T-helper 1 cell treated with Interleukin-12 subunit alpha and Interleukin-12 subunit beta and Interleukin-4 antibody, amounts not matched to agents 30 μg/mL and 1 μg/mL, for 36 hours (primary cell): Measurements from ENCODE around the gene LRRC57.
A peak's percentile ranks its signal among the peaks of the same experiment; 100 is the strongest.

ENCODE experiments used
- H3K27ac Mint-ChIP-seq: one replicate; pipeline ENCODE4 v1.8.0; 2021; ENCODE audit warnings: mild to moderate bottlenecking, mixed read lengths
- H3K27me3 Mint-ChIP-seq: one replicate; pipeline ENCODE4 v1.8.0; 2021; ENCODE audit warnings: low read depth, mixed read lengths
- H3K36me3 Mint-ChIP-seq: one replicate; pipeline ENCODE4 v1.8.0; 2021; ENCODE audit warnings: low read depth, mixed read lengths
- H3K4me1 Mint-ChIP-seq: one replicate; pipeline ENCODE4 v1.8.0; 2021; ENCODE audit warnings: low read depth, mixed read lengths
- H3K4me3 Mint-ChIP-seq: one replicate; pipeline ENCODE4 v1.8.0; 2021; ENCODE audit warnings: mild to moderate bottlenecking, moderate library complexity, mixed read lengths
- H3K9me3 Mint-ChIP-seq: one replicate; pipeline ENCODE4 v1.8.0; 2021; ENCODE audit warnings: mixed read lengths

LRRC57 gene

GRCh38 chr15:42490671-42491538 is 57.7 kb downstream of the LRRC57 start, which contains the start of gene ZNF106:
TSS of gene ZNF106 (minus strand) at chr15:42491141. CDS start at chr15:42472289, 18,852 bp downstream.
- H3K27ac Mint-ChIP-seq = peak within 1 kb of the TSS; percentile 89
- peak within 1 kb of the TSS; percentile 100 for H3K4me3 Mint-ChIP-seq
- peaks cover 36% of the 10 kb centered on the region for H3K4me1 Mint-ChIP-seq
- peaks cover 10% of the 10 kb centered on the region for H3K36me3 Mint-ChIP-seq
- H3K9me3 Mint-ChIP-seq = no peaks in the 10 kb centered on the region
- no peaks in the 10 kb centered on the region for H3K27me3 Mint-ChIP-seq

GRCh38 chr15:42490291-42490670 is 58.3 kb downstream of the LRRC57 start:
- Mint-ChIP-seq H3K27me3 (no peaks in the 10 kb centered on the region), H3K36me3 (peaks cover 10% of the 10 kb centered on the region), H3K27ac (peak overlapping the region; percentile 89), H3K4me3 (peak overlapping the region; percentile 100), H3K9me3 (no peaks in the 10 kb centered on the region), H3K4me1 (peaks cover 32% of the 10 kb centered on the region)
